HG03280 (cell line): ENCODE results near the gene MED1.

ENCODE experiments used
- ATAC-seq: cut with Tn5 transposase; IDR thresholded peaks from one replicate; pipeline ENCODE4 v1.9.1; 2021; ENCODE audit warnings: mild to moderate bottlenecking, moderate library complexity; ENCODE audit not compliant: unreplicated experiment

MED1 gene

DNA sequence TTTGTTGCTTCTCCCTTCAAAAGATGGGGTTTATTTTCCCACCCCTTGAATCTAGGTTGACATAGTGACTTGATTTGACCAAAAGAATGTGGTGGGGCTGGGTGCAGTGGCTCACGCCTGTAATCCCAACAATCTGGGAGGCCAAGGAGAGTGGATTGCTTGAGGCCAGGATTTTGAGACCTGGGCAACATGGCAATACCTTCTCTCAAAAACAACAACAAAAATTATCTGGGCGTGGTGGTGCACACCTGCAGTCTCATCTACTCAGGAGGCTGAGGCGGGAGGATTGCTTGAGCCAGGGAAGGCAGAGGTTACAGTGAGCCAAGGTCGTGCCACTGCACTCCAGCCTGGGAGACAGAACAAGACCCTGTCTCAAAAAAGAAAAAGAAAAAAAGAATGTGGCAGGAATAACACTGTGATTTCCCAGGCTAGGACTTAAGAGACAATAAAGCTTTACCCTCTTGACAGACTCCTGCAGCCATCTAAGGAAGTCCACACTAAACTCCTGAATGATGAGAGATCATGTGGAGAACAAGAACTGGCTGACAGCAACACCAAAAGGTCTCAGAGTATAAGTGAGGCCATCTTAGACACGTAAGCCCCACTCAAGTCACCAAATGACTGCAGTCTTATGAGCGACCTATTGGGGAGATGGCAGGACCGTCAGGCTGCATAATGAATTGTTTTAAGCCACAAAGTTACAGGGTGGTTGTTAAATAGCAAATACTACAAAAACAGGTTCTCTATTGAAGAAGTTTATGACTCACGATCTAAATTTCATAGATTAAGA lies 86.6 kb downstream of the MED1 start:
- ATAC-seq = no peak

DNA sequence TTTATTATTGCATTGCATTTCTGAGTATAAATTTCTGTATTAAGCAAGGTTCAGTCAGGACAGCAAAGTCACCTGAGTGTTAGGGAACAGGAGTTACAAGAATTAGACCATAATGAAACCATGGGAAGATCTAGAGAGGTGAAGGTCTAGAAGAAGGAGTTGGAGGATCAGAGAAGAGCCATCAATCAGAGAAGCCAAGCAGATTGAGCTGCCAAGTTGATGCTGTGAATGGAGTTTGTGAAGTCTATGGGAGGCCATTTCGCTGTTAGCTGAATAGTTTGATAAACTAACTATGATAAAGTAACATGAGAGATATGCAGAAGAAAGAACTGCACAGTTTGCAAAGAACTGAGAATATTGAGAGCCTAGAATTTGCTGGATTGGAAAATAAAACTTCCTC lies 90.0 kb downstream of the MED1 start:
- ATAC-seq = no peak

DNA sequence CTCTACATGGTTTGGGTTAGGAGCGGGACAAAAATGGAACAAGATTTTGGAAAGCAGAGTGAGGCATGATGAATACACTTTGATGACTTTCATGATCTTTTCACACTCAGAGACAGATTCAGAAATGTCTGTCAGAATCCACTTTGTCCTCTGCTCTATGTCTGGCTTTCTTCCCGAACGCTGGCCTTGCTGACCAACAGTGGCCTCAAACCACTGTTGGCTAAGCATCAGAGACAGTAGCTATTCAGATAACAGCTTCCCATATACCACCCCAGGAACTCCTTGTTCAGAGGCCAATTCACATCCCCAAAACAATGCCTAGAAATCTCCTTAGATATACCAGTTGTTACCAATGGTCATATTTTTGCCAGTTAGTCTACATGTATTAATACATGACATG lies 90.5 kb downstream of the MED1 start:
- no peak for ATAC-seq

DNA sequence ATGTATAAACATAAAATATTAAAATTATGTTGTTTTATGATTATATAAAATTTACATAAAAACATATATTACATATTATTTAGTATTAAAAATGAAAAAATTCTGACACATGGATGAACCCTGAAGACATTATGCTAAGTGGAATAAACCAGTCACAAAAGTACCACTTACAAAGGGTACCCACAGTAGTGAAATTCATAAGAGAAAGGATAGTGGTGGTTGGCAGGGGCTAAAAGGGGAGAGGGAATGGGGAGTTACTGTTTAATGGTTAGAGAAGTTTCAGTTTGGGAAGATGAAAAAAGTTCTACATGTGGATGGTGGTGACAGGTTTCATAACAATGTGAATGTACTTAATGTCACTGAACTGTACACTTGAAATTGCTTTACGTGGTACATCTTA lies 91.1 kb downstream of the MED1 start:
- no peak for ATAC-seq

DNA sequence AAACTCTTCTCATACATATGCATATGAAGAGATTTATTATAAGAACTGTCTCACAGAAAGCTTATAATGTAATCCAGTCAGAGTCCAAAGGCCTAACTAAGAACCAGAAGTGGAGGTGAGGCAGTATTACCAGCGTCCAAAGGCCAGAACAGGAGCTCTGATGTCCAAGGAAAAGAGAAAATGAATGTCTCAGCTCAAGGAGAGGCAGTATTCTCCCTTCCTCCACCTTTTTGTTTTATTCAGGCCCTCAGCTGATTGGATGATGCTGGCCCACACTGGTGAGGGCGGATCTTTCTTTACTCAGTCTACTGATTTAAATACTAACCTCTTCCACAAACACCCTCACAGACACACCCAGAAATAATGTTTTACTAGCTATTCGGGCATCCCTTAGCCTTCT lies 93.1 kb downstream of the MED1 start:
- ATAC-seq = no peak

DNA sequence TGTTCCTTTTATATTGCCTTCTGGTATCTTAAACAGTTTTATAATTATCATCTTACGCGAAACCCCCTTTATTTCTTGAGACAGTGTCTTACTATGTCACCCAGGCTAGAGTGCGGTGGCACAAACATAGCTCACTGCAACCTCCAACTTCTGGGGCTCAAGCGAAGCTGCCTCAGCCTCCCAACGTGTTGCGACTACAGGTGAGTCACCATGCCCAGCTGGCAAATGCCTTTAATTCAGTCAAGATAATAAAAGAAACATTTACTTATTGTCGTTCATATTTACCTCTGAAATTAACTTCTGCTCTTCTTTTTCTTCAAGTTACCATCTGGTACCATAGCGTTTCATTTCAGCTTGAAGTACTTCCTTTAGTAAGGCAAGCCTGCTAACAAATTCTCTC lies 93.6 kb downstream of the MED1 start:
- ATAC-seq = no peak
